ENCODE measurements around the gene IL36G. TPM values are rescaled to one million over a fixed set of nuclear protein-coding genes. Genes with fewer than 3 reads are reported as not detected.

The IL36G gene
- total RNA-seq, 2 experiments from 2014 or later: not detected

DNA sequence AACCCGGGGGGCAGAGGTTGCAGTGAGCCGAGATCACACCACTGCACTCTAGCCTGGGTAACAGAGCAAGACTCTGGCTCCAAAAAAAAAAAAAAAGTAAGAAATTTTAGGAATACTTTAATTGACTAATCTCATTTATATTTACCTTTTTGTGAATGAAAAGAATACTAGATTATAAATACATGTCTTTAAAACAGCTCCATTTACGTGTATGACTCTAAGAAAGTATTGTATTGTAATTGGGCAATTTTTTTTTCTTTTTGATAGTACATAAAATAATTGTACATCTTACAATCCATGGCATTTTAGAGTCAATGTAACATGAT is 35.5 kb downstream of the IL36G start:
- no peaks in the 10 kb centered on the region for H3K4me1 ChIP-seq (ENCODE audit: insufficient read depth, low read length, poor library complexity, severe bottlenecking)
- TF ChIP-seq EZH2phosphoT487 (IDR thresholded peaks at IDR 0.05; ENCODE audit: borderline replicate concordance, low read depth, low read length) (no peak), CTCF (conservative IDR thresholded peaks at IDR 0.05; ENCODE audit: low read length) (no peak)
- H3K9me2 ChIP-seq (ENCODE audit: insufficient read depth, low read length): no peaks in the 10 kb centered on the region
- no peak overlapping the region for H3K4me2 ChIP-seq (ENCODE audit: low read length)
- no peak overlapping the region for H2AFZ ChIP-seq (ENCODE audit: low read length)
- no peaks in the 10 kb centered on the region for H3K9me3 ChIP-seq (ENCODE audit: low read length)
- no peak overlapping the region for H3K27ac ChIP-seq (ENCODE audit: low read depth, low read length, poor library complexity, severe bottlenecking)
- no peaks in the 10 kb centered on the region for H4K20me1 ChIP-seq (ENCODE audit: insufficient read depth, low read length)
- no peaks in the 10 kb centered on the region for H3K79me2 ChIP-seq (ENCODE audit: insufficient read depth, low read depth, low read length)
- intact Hi-C loops (cut with micrococcal nuclease; ENCODE audit: unreplicated experiment): no loop called here
- no peak overlapping the region for H3K4me3 ChIP-seq (ENCODE audit: low read depth, low read length, poor library complexity, severe bottlenecking)
- DNase-seq (ENCODE audit: low spot score): no peak
- no peaks in the 10 kb centered on the region for H3K36me3 ChIP-seq (ENCODE audit: insufficient read depth, low read length)
- BruUV-seq (replicated peaks): no TSS peak
- POLR2A ChIA-PET: no interaction called here
- CTCF ChIA-PET (ENCODE audit: unreplicated experiment): no interaction called here

DNA sequence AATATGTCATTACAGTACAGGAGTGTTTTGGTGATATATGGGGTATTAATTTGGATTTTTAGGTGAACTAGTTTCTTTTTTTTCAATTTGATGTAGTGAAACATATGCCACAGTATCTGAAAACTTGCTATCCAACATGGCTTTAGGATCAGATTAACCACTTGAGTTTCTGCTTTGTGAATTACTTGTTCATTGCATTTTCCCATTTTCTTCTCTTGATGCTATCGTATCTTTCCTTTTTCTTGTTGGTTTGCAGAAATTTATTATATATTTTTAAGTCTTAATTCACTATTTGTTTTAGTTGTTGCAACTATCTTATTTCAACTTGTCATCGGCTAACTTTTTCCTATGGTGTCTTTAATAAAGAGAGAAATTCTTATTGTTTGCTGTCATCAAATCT is 36.3 kb downstream of the IL36G start:
- Histone ChIP-seq H3K4me3 (ENCODE audit: low read depth, low read length, poor library complexity, severe bottlenecking) (no peak overlapping the region), H3K9me3 (ENCODE audit: low read length) (no peaks in the 10 kb centered on the region), H3K9me2 (ENCODE audit: insufficient read depth, low read length) (no peaks in the 10 kb centered on the region), H3K36me3 (ENCODE audit: insufficient read depth, low read length) (no peaks in the 10 kb centered on the region), H2AFZ (ENCODE audit: low read length) (no peak overlapping the region), H4K20me1 (ENCODE audit: insufficient read depth, low read length) (no peaks in the 10 kb centered on the region), H3K27ac (ENCODE audit: low read depth, low read length, poor library complexity, severe bottlenecking) (no peak overlapping the region), H3K79me2 (ENCODE audit: insufficient read depth, low read depth, low read length) (no peaks in the 10 kb centered on the region), H3K4me2 (ENCODE audit: low read length) (no peak overlapping the region), H3K4me1 (ENCODE audit: insufficient read depth, low read length, poor library complexity, severe bottlenecking) (no peaks in the 10 kb centered on the region)
- ChIA-PET CTCF (ENCODE audit: unreplicated experiment) (no interaction called here), POLR2A (no interaction called here)
- intact Hi-C loops (cut with micrococcal nuclease; ENCODE audit: unreplicated experiment): no loop called here
- DNase-seq (ENCODE audit: low spot score): no peak
- no TSS peak for BruUV-seq (replicated peaks)
- TF ChIP-seq CTCF (conservative IDR thresholded peaks at IDR 0.05; ENCODE audit: low read length) (no peak), EZH2phosphoT487 (IDR thresholded peaks at IDR 0.05; ENCODE audit: borderline replicate concordance, low read depth, low read length) (no peak)

DNA sequence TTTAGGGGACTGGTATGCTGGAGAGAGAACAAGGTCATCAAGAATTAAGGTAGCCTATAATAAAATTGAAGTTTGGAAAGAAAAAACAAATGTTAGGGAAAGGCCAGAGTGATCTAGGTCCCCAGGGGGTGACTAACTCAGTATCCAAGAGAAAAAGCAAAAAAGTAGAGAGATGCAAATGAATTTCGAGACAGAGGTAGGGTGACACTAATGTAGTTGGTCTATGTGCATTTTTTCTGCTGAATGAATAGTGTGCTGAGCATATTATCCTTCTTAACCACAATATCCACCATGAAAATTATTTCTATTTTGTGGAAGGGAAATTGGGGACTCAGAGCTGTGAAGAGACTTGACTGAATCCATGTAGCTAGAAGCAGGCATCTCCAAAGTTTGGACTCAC is 37.2 kb downstream of the IL36G start:
- H3K4me2 ChIP-seq (ENCODE audit: low read length): no peak overlapping the region
- no peaks in the 10 kb centered on the region for H3K36me3 ChIP-seq (ENCODE audit: insufficient read depth, low read length)
- ChIA-PET POLR2A (no interaction called here), CTCF (ENCODE audit: unreplicated experiment) (no interaction called here)
- DNase-seq (ENCODE audit: low spot score): no peak
- no peaks in the 10 kb centered on the region for H4K20me1 ChIP-seq (ENCODE audit: insufficient read depth, low read length)
- no peak for TF ChIP-seq CTCF (conservative IDR thresholded peaks at IDR 0.05; ENCODE audit: low read length)
- no peak for TF ChIP-seq EZH2phosphoT487 (IDR thresholded peaks at IDR 0.05; ENCODE audit: borderline replicate concordance, low read depth, low read length)
- no peaks in the 10 kb centered on the region for H3K4me1 ChIP-seq (ENCODE audit: insufficient read depth, low read length, poor library complexity, severe bottlenecking)
- intact Hi-C loops (cut with micrococcal nuclease; ENCODE audit: unreplicated experiment): no loop called here
- no peak overlapping the region for H3K27ac ChIP-seq (ENCODE audit: low read depth, low read length, poor library complexity, severe bottlenecking)
- no peak overlapping the region for H2AFZ ChIP-seq (ENCODE audit: low read length)
- no peaks in the 10 kb centered on the region for H3K79me2 ChIP-seq (ENCODE audit: insufficient read depth, low read depth, low read length)
- H3K9me3 ChIP-seq (ENCODE audit: low read length): no peaks in the 10 kb centered on the region
- H3K9me2 ChIP-seq (ENCODE audit: insufficient read depth, low read length): no peaks in the 10 kb centered on the region
- H3K4me3 ChIP-seq (ENCODE audit: low read depth, low read length, poor library complexity, severe bottlenecking): no peak overlapping the region
- no TSS peak for BruUV-seq (replicated peaks)
